GM12801 (cell line): ENCODE data around the gene HHAT.

Experiments
- CTCF ChIP-seq: IDR thresholded peaks from one replicate; pipeline ENCODE4 v1.5.1; 2011; ENCODE audit warnings: control low read depth; ENCODE audit not compliant: insufficient read length; ENCODE audit errors: extremely low read depth

The HHAT gene

GRCh38 chr1:210571356-210572284 lies 242.9 kb downstream of the HHAT start:
- no peak for TF ChIP-seq CTCF

GRCh38 chr1:210573141-210573540 lies 244.4 kb downstream of the HHAT start:
- TF ChIP-seq CTCF: no peak

- no peak for TF ChIP-seq CTCF
These were observed 253.7 kb downstream of the HHAT start for GRCh38 chr1:210582205-210582970.

- TF ChIP-seq CTCF: no peak
These were observed 255.9 kb downstream of the HHAT start for GRCh38 chr1:210584439-210585113.

GRCh38 chr1:210586771-210587170 lies 258.1 kb downstream of the HHAT start:
- no peak for TF ChIP-seq CTCF

- no peak for TF ChIP-seq CTCF
These were observed 258.9 kb downstream of the HHAT start for GRCh38 chr1:210587566-210587965.

- TF ChIP-seq CTCF: no peak
These were observed 259.7 kb downstream of the HHAT start for GRCh38 chr1:210588357-210588756.
